GM18867 (cell line): ENCODE data around the gene CTCF.

ENCODE experiments used
- ATAC-seq: cut with Tn5 transposase; IDR thresholded peaks from one replicate; pipeline ENCODE4 v1.9.1; 2021; ENCODE audit warnings: mild to moderate bottlenecking, moderate library complexity; ENCODE audit not compliant: unreplicated experiment

CTCF gene

DNA sequence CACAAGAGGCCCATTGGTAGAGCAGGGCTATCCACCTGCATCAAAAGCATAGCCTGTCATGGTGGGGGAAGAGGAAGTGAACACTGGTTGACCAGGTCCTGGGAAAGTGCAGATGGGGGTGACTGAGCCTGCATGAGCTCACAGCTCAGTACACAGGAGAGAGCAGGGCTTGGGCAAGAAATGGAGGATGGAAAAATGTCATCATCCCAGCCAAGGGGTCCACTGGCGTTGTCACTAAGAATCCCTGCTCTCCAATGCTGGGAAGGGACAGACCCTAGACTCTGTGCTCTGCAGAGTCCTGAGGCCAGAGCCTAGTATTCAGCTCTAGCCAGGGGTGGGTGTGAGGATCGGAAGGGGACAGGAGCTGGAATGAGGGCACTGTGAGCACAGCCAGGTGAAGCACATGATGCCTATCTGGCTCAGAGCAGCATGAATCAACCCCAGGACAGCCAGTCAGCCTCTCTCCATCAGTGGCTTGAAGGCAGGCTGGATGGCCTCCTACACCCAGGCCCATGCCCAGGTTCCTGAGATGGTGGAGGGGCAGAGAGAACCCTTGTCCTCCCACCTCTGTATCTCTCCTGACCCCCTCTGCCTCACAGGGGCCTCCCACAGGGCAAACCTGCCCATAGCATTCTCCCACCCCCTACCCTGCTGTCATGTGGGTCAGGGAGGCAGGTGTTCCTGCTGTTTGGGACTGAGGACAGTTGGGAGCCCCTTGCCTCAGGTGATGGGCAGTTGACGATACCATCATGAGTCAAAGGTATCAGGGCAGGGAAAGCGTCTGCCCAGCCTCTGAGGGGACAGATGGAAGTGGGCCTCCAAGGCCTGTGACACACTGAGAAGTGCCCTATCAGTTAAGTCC, 13.8 kb upstream of the CTCF start:
- ATAC-seq = no peak

DNA sequence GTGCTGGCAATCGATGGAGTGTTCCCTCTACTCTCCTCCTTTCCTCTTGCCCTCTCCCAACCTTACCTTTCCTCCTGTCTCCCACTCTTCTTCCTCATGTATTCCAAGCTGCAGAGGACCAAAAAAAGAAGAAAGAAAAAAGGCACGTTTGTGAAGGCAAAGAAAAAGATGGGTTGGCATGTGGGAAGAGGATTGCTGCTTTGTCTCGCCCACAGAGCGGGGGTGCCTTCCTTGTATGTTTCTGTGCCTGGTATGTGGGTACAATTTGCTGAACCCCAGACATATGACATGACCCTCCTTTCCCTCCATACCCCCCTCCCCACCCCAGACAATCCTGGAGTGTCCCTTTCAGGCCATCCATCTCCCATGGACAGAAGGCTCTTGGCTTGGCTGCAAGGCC, 13.1 kb upstream of the CTCF start:
- no peak for ATAC-seq

DNA sequence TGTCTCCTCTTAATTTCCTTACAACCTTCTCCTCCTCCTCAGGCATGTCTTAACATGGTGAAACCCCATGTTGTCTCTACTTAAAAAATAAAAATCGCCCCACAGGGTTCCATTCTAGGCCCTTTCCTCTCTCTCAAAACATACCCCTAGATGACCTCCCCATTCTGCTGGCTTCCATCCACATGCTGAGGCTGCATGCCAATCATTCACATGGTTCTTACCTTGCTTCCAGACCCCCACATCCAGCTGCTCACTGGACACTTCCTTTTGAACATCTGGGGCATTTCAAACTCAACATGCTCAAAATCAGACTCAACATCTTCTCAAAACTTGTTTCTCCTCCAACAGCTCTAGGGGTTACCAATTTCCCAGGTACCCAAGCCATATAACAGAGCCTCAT, 12.4 kb upstream of the CTCF start:
- no peak for ATAC-seq

DNA sequence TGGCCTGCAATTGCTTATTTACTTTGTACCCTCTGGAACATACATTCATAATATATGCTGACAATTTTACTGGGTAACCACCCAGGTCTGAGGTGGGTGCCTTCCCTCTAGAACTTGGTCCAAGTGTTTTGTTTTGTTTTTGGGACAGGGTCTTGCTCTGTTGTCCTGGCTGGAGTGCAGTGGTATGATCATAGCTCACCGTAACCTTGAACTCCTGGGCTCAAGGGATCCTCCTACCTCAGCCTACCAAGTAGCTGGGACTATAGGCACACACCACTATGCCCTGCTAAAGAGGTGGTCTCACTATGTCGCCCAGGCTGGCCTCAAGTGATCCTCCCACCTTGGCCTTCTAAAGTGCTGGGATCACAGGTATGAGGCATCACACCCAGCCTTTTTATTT, 11.2 kb upstream of the CTCF start:
- ATAC-seq = no peak

DNA sequence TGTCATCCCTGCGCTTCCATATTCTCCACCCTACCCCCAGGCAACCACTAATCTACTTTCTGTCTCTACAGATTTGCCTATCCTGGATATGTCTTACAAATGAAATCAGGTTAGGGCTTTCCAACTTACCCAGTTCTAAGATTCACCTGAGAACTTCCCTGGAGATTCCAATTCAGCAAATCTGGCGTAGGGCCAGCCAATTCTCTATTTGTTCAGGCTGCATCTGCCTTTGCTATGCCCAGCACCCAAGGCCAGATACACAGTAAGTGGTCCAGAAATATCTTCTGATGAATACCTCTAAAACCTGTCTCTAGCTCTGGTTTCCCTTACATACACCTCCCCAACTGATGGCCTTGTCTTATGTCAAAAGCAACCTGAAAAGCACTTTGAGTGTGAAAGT, 10.4 kb upstream of the CTCF start:
- no peak for ATAC-seq

DNA sequence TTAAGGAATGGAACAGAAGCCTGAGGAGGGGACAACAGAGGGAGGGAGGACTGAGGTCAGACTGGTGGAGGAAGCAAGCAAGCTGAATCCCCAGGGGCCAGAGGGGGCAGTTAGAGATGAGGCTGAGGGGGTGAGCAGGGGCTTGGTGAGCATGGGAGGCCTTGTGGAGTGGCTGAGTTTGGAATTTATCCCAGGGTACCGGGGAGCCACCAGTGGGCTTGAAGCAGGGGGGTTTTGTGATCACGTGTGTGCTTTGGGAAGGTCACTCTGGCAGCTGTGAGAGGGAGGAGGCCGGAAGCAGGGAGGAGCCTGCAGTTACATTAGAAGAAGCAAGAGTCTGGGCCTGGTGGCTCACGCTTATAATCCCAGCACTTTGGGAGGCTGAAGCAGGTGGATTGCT, 9.8 kb upstream of the CTCF start:
- no peak for ATAC-seq

DNA sequence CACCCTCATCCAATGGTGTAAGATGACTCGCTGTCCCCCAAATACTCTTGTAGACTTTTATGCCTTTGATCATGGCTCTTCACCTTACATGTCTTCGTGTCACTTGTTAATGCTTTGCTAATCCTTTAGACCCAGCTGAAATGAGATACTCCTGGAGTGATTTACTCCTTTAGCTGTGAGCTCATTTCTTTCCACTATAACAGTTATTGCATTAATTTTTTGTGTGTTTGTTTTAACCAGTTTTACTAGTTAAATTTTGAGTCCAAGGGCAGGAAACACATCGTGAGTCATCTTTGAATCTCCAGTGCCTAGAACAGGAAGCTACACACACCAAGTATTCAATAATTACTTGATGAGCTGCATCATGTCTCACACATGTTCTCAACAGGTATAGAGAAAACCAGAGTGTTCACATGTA, 6.5 kb upstream of the CTCF start:
- no peak for ATAC-seq

DNA sequence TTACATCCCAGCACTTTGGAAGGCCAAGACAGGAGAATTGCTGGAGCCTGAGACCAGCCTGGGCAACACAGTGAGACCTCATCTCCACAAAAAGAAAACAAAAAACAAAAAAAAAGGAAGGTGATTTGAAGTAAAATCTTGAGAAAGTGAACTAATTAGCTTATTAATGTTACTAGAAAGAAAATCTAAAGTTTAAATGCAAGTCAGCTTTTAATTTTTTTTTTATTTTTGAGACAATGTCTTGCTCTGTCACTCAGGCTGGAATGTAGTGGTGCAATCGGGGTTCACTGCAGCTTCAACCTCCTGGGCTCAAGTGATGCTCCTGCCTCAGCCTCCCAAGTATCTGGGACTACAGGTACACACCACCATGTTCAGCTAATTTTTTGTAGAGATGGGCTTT, 3.5 kb upstream of the CTCF start:
- ATAC-seq = no peak

DNA sequence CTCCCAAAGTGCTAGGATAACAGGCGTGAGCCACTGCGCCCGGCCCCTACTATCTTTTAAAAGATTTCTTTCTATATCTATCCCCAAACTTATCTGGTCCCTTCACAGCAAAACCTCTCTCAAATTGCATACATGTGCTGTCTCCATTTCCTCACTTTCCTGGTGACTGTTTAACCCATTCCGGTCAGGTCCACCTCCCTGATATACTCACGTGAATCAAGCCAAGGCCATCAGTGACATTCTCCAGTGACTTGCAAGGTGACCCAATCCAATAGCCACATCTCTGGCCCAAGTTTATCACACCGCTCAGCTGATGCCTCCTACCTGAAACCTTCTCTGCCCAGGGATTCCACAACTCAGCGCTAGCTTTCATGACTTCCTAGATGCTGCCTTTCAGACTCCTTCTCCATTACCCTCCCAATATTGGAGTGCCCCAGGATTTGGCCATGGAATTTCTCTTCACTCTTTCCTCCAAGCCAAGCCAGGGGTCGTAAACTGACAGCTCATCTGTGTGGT, 1.4 kb upstream of the CTCF start:
- no peak for ATAC-seq

DNA sequence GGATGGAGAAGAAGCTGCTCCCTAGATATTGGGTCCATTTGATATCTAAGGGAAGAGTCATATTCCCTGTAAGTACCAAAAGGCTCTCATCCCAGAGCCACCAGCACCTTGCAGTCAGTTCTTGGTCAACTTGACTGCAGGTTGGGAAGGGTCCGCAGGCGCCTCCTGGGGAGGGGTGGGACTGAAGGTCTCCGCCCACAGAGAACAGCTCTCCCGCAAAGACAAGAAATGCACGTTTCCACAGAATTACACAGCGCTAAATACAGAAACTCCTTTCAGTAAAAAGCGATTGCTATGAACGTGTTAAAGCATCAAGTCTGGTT, 864 bp upstream of the CTCF start:
- ATAC-seq = no peak

DNA sequence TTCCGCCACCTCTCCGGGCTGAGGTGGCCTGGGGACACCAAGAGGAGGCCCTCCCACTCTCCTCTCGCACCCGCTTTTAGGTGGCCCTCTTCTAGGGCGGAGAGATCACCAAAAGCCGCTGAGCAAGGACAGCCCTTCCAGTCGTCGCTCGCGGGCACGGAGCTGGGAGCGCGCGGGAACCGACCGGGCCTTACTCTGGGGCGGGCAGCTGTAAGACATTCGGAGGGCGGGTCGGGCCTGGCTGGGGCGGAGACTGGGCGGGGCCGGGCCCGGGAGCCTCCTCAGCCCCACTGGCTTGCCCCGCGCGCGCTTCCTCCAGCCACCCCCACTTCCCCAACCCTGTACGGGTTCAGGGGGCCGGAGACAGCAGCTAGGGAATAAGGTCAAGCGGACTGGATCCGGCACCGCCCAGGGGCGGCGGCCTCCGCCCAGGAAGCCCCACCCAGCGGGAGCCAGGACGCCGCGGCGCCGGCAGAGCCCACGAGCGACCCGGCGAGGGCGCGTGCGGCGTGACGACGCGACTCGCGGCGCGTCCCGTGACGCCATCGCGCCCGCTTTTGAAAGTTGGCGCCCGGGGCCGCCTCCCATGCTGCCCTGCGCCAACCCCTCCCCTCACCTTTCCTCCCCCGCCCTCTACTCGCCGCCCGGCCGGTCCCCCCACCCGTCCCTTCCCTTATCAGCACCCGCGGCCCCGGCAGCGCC, 351 bp upstream of the CTCF start:
- ATAC-seq = peak; percentile 82

DNA sequence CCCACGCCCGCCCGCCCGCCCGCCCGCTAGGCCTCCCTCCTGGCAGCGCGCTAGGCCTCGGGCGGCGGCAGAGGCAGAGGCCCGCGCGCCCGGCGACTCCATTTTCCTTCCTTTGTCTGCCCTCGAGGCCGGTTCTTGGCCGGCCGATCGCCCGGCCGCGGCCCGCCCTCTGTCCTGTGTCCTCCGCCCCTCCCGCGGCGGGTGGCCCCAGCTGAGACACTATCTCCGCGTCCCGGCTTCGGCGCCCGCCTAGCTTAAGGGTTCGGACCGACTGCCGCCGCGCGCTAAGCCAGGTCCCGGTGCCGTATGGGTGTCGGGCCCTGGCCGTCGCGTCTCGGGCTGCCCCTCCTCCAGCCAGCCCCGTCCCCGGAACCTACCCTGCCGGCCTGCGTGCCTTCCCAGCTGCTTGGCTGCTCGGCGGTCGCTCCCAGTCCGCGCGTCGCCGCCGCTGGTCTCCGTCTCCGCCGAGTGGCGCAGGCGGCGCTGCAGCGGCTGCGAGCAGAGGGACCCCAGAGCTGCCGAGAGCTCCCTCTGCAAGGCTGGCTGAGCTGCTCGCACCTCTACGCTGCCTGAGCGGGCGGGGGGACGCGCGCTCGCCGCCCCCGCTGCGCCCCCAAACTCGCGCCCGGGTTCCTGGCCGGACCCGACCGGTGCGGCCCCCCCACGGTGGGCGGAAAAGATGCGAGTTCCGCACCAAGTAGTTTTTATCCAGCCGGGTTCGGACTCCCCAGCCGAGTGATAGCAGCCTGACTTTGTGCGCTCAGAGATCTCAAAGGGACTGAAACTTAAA, 787 bp downstream of the CTCF start:
- ATAC-seq = peak; percentile 7

DNA sequence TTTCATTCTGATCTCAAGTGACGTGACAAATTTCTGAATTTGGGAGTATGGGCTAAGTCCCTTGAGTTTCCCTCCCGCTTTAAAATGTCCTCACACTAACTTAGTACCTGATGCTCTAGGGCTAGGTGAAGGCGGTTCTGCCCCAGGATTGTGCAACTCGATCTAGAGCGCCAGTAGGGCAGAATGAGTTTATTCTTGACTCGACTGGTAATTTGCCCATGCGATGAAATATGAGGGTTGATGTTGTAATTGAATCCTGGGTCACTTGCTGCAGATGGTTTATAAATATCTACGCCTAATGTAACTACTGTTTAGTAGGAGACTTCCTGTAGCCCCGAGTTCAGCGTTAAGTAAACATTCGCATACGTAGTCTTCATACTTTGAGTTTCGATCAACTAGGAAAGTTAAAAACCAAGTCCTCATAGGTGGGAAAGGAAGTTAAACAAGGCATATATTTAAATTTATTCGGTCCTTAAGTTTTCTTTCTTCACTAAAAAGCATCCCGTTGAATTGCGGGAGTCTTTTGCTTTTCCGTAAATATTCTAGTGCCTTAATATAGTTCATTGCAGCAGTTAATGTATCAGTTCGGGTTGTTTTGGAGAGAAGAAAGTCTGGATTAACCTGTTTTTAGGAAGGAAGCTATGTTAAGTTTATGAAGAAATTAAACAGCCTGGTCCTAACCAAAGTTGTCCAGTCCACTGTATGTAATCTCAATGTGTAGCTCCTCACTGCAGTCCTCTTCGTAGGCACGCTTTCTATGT, 1.6 kb downstream of the CTCF start:
- ATAC-seq = no peak

DNA sequence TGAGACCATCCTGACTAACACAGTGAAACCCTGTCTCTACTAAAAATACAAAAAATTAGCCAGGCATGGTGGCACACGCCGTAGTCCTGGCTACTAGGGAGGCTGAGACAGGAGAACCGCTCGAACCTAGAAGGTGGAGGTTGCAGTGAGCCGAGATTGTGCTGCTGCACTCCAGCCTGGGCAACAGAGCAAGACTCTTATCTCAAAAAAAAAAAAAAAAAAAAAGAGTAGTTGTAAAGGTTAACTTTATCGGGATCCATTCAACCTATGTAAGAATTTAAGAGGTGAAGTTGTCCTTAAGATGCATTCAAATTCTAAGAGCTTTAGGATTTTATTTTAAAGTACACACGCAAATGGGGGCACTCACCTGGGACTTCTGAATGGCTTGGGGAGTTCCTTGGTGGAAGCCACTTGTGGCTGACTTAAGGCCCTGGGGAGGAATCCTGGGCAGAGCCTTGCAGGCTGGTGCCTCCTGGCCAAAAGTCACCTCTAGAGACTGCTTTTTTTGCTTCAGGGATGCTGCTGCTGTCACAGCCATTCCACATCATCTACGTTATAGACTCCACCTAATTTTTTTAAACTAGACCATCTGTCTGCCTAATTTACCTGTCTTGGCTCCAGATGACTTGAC, 3.3 kb downstream of the CTCF start:
- ATAC-seq = no peak

DNA sequence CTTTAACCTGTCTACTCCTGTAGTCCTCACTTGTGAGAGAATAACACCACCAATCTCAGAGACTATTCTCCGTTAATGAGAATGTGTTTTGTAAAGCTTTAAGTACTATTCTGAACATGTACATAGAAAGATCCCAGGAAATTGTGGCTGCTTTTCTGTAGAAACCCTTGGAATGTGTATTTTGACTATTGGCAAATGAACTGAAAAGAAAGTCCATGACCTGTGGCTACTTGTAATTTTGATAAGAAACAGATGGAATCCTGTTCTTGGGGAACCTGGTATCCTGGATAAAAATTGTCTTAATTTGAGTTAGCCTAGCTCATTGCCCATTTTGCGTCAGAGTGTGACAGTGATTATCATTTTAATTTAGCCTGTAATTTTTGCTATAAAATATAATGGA, 9.1 kb downstream of the CTCF start:
- no peak for ATAC-seq

DNA sequence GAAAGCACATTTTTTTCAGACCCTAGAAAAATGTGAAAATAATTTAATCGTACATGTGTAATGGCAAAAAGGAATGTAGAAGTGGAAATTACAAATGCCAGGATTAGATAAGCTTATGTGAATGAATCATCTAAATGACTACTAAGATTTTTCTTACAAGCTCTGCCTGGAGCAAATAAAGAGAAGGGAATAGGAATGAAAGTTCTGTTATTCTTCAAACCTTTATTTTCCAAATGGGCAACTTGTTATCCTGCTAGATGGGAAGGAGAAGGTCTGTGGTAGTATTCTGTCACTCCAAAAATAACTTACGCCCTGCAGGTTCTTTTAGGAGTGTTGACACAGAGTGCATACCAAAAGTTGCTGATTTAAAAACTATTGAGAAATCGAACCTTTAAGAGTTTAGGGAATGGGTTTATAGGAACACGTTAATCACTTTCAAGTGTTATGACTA, 9.7 kb downstream of the CTCF start:
- no peak for ATAC-seq

DNA sequence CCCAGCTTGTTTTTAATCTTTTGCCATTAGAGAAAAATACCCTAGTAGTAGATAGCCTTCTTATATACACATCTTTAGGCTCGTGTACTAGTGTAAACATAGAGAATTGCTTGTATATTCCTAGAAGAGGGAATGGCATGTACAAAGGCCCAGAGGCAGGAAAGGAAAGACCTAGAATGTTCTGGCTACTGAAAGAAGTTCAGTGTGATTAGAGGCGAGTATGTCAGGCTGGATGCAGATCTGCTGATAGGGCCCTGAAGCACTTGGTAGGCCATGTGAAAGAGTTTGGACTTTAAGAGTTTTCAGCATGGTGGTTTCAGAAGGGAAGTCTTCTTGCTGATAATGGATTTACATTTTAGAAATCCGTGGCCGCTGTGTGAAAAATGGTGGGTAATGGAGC, 17.4 kb downstream of the CTCF start:
- no peak for ATAC-seq

DNA sequence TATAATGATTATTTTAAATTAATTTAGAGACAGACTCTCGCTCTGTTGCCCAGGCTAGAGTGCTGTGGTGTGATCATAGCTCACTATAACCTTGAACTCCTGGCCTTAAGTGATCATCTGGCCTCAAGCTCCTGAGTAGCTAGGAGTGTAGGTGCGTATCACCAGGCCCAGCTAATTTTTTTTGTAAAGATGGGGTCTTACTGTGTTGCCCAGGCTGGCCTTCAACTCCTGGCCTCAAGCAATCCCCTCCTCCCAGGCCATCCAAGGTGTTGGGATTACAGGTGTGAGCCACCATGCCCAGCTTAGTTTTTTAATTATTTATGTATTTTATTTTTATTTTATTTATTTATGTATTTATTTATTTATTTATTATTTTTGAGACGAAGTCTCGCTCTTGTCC, 17.9 kb downstream of the CTCF start:
- no peak for ATAC-seq

DNA sequence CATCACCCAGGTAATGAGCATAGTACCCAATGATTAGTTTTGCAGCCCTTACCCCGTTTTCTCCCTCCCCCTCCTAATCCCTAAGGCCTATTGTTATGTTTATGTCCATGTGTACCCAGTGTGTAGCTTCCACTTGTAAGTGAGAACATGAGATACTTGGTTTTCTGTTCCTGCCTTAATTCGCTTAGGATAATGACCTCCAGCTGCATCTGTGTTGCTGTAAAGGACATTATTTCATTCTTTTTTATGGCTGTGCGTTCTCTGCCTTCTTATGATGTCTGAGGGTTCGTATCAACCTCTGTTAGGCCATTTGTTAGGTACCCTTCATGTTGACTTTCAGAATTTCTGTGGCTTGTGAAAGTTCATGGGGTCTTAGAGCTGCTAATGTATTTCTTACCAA, 31.0 kb downstream of the CTCF start:
- no peak for ATAC-seq

DNA sequence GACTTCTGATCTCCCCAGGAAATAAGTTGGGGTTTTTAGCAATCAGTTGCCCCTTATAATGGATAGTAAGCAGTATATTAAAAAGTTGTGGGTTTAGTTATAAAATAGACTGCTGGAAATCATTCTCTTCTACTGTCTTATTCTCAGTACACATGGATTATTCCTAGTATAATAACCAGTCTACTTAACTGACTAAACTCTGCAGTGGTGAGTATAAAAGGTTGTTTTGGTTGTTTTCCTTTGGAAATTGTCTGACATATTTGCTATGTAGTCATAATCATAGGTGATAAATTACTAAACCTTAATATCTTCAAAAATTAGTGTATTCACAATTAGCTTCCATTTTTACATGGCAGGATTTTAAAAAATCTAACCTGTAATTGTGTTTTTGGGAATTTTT, 31.4 kb downstream of the CTCF start:
- ATAC-seq = no peak
